H1 (cell line): ENCODE results near the gene MTF2. TPM values are rescaled to one million over a fixed set of nuclear protein-coding genes. Genes with fewer than 3 reads are reported as not detected.

Experiments
- ATF3 ChIP-seq: IDR thresholded peaks from 2 replicates; pipeline ENCODE4 v1.6.1; 2011; ENCODE audit warnings: low read depth, mild to moderate bottlenecking, low read length; ENCODE audit not compliant: insufficient read depth
- CEBPB ChIP-seq: IDR thresholded peaks from 2 replicates; pipeline ENCODE4 v1.6.1; 2012; ENCODE audit warnings: low read depth, low read length
- CHD2 ChIP-seq: IDR thresholded peaks from 2 replicates; pipeline ENCODE4 v1.6.1; 2012; ENCODE audit warnings: low read length, improper control_type of control experiment
- CTBP2 ChIP-seq: IDR thresholded peaks from 2 replicates; pipeline ENCODE4 v1.7.0; 2011; ENCODE audit warnings: borderline replicate concordance, mild to moderate bottlenecking, moderate library complexity, mixed read lengths, low read length; ENCODE audit not compliant: insufficient read depth, insufficient read length
- EGR1 ChIP-seq: IDR thresholded peaks from 2 replicates; pipeline ENCODE4 v1.6.1; 2011; ENCODE audit warnings: low read depth, low read length, borderline replicate concordance
- EZH2 ChIP-seq: fragments of 200-600 bp; sonication (generic); IDR thresholded peaks from 2 replicates; pipeline ENCODE4 v1.7.1; 2012; ENCODE audit warnings: low read depth, mild to moderate bottlenecking, moderate library complexity, low read length, inconsistent platforms; ENCODE audit not compliant: severe bottlenecking
- FOSL1 ChIP-seq: IDR thresholded peaks from 2 replicates; pipeline ENCODE4 v1.6.1; 2011; ENCODE audit warnings: mild to moderate bottlenecking, low read depth, low read length, moderate library complexity; ENCODE audit not compliant: insufficient read depth
- GTF2F1 ChIP-seq: IDR thresholded peaks from 2 replicates; pipeline ENCODE4 v1.6.1; 2012; ENCODE audit warnings: low read depth, low read length, improper control_type of control experiment, borderline replicate concordance
- MAFK ChIP-seq: IDR thresholded peaks from 2 replicates; pipeline ENCODE4 v1.6.1; 2012; ENCODE audit warnings: low read depth, mild to moderate bottlenecking, improper control_type of control experiment, low read length
- RAD21 ChIP-seq, 2 experiments: IDR thresholded peaks in 1 of 2; conservative IDR thresholded peaks in 1 of 2; 2 replicates each; pipeline ENCODE4 v1.6.1; 2011; ENCODE audit warnings: low read depth in 2 of 2, low read length in 2 of 2, improper control_type of control experiment in 1 of 2, inconsistent platforms in 1 of 2, mild to moderate bottlenecking in 1 of 2, moderate library complexity in 1 of 2
- RNF2 ChIP-seq: fragments of 200-900, 300-1000 bp; sonication (generic); IDR thresholded peaks from 2 replicates; pipeline ENCODE4 v1.7.1; 2016; ENCODE audit warnings: borderline replicate concordance, low read depth, mild to moderate bottlenecking, antibody characterized with exemption, low read length; ENCODE audit not compliant: poor library complexity, severe bottlenecking; ENCODE audit errors: missing control alignments
- RXRA ChIP-seq: IDR thresholded peaks from 2 replicates; pipeline ENCODE4 v1.6.1; 2011; ENCODE audit warnings: low read depth, mild to moderate bottlenecking, low read length, moderate library complexity; ENCODE audit not compliant: insufficient read depth
- SIRT6 ChIP-seq: IDR thresholded peaks from one replicate; pipeline ENCODE4 v1.7.1; 2012; ENCODE audit warnings: low read length, inconsistent platforms
- SP4 ChIP-seq: IDR thresholded peaks from 2 replicates; pipeline ENCODE4 v1.6.1; 2012; ENCODE audit warnings: low read length, inconsistent platforms
- SUZ12 ChIP-seq: fragments of 200-600 bp; sonication (generic); IDR thresholded peaks from 2 replicates; pipeline ENCODE4 v1.6.1; 2012; ENCODE audit warnings: mild to moderate bottlenecking, inconsistent platforms, low read length, moderate library complexity, mixed read lengths
- USF2 ChIP-seq: IDR thresholded peaks from 2 replicates; pipeline ENCODE4 v1.6.1; 2011; ENCODE audit warnings: low read length, improper control_type of control experiment
- polyA plus RNA-seq, 7 experiments: library from polyadenylated mRNA; depleted of rRNA in 3 of 7; stranded (reverse) in 5 of 7; unstranded in 2 of 7; fragments of >200 nt in 5 of 7; fragments of 200-250 nt in 2 of 7; gene quantifications; 1 replicate in 5 of 7; 2 replicates in 1 of 7; 4 replicates in 1 of 7; pipeline versions ENCODE4 v1.2.1 to v1.2.3, GENCODE V29; 2011 to 2013; ENCODE audit warnings: missing spikeins in 2 of 7, mixed read lengths in 2 of 7
- total RNA-seq: library from RNA; stranded (reverse); fragmentation: NEBNext Ultra II Directional; extraction: Animal tissue kit (Norgen Biotek cat#: 25700); gene quantifications from 2 replicates; pipeline ENCODE4 v1.2.1, GENCODE V29; 2021

Gene MTF2
- total and polyA plus RNA-seq, 2 of the 8 experiments (the other 6 are each of a cell fraction or from before 2014, with no cell fraction given), result 72.1 to 102 TPM

DNA sequence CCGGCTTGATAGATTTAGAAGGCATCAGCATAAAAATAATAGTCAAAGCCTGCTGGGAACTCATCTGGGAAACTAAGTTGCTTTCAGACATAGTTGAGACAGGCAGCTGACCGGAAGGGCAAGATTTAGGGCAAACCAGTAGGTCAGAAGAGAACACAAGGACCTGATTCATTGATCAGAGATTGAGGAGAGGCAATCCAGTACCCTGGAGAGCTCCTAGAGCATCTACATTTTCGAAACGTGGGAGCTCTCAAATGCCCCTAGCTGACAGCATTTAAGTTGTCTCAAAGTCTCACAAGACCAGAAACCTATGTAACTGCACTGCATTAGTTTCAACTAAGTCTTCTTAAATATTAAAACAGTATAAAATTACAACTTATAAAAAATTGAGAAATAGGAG is 22.9 kb upstream of the MTF2 start (continued):
- TF ChIP-seq EZH2, result no peak
- TF ChIP-seq MAFK, result no peak
- TF ChIP-seq SIRT6, result no peak
- TF ChIP-seq RAD21 (IDR thresholded peaks at IDR 0.05 in 1 of 2, conservative IDR thresholded peaks at IDR 0.05 in 1 of 2; ENCODE audit: low read depth in 2 of 2, low read length in 2 of 2), result peak in 1 of 2 experiments; percentile 23; a peak in 1 of 4 replicates
- no peak for TF ChIP-seq CTBP2
- no peak for TF ChIP-seq EGR1
- TF ChIP-seq RNF2, result no peak
- TF ChIP-seq RXRA, result no peak
- no peak for TF ChIP-seq CEBPB
- TF ChIP-seq GTF2F1, result no peak
- TF ChIP-seq ATF3, result no peak
- TF ChIP-seq USF2, result no peak
- no peak for TF ChIP-seq CHD2
- no peak for TF ChIP-seq SUZ12
- no peak for TF ChIP-seq SP4
- TF ChIP-seq FOSL1, result no peak
- TF ChIP-seq, all 59 proteins: peak for 4
